SIG-M5 (cell line): ENCODE measurements around the gene RNF123.
"Not testable (repeated sequence)": the region's sequence is repeated elsewhere in the genome, so short reads cannot be mapped to it uniquely, and the experiment has no call there.

Experiments
- DNase-seq: peaks from one replicate; lab custom pipeline; 2025; lab: John Stamatoyannopoulos, UW

The RNF123 gene

GRCh38 chr3:49720855-49721595, 31.7 kb downstream of the RNF123 start:
- no peak for DNase-seq

GRCh38 chr3:49721596-49721895, 32.2 kb downstream of the RNF123 start:
- no peak for DNase-seq

GRCh38 chr3:49721896-49722781, 32.8 kb downstream of the RNF123 start:
- no peak for DNase-seq

- no peak for DNase-seq
Measured at GRCh38 chr3:49722896-49723295, 33.5 kb downstream of the RNF123 start.

GRCh38 chr3:49723296-49723627, 33.9 kb downstream of the RNF123 start:
- no peak for DNase-seq

- peak; percentile 84 for DNase-seq
Measured at GRCh38 chr3:49723628-49724551, 34.5 kb downstream of the RNF123 start, which contains the start of gene GMPPB. TSS of gene GMPPB (minus strand) at chr3:49723951. CDS start at chr3:49723726, 225 bp downstream.

GRCh38 chr3:49724586-49724985, 35.2 kb downstream of the RNF123 start:
- DNase-seq: no peak

- DNase-seq: no peak
Measured at GRCh38 chr3:49725906-49726681, 36.7 kb downstream of the RNF123 start.

- no peak for DNase-seq
Measured at GRCh38 chr3:49727154-49727923, 38.0 kb downstream of the RNF123 start.

- no peak for DNase-seq
Measured at GRCh38 chr3:49727924-49728361, 38.6 kb downstream of the RNF123 start.

GRCh38 chr3:49729966-49730609, 40.7 kb downstream of the RNF123 start:
- no peak for DNase-seq

GRCh38 chr3:49732597-49732996, 43.2 kb downstream of the RNF123 start:
- no peak for DNase-seq

GRCh38 chr3:49733551-49733950, 44.2 kb downstream of the RNF123 start:
- DNase-seq: no peak

- no peak for DNase-seq
Measured at GRCh38 chr3:49734752-49735151, 45.4 kb downstream of the RNF123 start.

- DNase-seq: no peak
Measured at GRCh38 chr3:49738067-49738713, 48.8 kb downstream of the RNF123 start.

- no peak for DNase-seq
Measured at GRCh38 chr3:49740427-49740826, 51.1 kb downstream of the RNF123 start.

GRCh38 chr3:49745986-49746385, 56.6 kb downstream of the RNF123 start:
- no peak for DNase-seq

GRCh38 chr3:49747792-49748480, 58.6 kb downstream of the RNF123 start:
- DNase-seq: no peak

GRCh38 chr3:49748874-49749273, 59.5 kb downstream of the RNF123 start:
- DNase-seq: not testable (repeated sequence)
